ENCODE results near the gene NID1.
"Not testable (repeated sequence)": the region's sequence is repeated elsewhere in the genome, so short reads cannot be mapped to it uniquely, and the experiment has no call there.

Gene NID1

DNA sequence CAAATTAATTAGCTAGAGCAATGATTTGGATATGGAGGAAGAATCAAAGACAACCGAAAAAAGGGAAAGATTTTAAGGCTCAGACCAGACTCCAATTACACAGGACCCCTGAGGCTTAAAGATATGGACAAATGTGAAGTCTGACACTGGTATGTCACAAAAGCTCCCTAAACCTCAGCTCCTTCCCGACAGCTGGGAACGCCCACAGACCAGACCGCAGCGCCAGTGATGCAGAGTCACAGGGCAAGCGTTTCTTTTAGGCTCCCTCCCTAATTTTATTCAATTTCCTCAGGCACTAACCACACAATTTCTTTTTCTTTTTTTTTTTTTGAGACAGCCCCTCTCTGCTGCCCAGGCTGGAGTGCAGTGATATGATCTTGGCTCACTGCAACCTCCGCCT lies 40.2 kb downstream of the NID1 start:
- DNase-seq = no peak

DNA sequence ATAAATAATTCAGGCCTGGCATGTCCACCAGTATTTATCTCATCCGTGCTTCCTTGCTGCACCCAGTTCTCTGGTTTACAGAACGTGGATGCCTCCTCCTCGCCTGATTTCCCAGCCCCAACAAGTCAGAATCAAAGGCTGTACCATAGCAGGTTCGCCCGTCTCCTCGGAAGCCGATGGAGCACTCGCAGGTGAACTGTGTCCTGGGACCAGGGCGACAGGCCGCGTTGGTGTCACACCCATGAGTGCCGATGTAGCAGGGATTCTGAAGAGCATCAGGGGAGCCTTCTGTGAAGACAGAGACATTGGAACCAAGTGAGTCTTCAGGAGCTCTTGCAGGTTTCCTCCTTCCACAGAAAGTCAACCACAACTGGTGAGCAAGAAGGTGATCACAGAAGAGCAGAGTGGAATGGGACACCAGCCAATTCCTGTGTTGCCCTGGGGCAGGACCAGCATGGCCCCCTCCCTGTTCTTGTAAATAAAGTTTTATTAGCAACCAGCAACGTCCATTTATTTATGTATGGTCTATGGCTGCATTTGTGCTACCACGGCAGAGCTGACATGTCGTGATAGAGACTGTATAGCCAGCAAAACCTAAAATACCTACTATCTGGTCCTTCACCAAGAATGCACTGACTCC lies 40.8 kb downstream of the NID1 start:
- no peak for DNase-seq

DNA sequence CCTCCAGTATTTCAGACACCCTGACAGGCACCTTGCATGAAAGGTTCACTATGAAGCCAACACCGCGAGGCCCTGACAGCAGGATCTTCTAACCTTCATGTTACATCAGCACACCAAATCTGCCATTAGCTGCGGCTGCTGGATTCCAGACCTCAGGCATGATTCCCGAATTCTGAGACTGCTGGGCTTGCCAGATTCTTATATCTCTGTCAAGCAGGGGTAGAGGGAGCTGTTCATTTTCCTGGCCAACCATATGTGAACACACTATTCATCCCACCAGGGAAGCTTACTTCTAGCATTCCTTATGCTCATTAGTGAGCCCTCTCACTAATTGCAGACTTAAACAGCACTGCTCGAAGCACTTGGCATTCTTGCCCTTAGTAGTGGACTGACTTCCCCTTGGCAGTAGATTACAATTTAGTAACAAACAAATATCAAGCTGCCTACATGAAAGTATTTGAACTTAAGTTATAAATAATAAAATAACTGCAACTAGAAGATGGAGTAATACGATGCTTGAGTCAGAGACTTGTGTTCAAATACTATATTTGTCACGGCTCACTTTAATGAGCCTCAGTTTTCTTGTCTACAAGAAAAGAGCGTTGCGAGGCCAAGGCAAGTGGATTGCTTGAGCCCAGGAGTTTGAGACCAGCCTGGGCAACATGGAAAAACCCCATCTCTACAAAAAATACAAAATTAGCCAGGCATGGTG lies 43.3 kb downstream of the NID1 start:
- no peak for DNase-seq

DNA sequence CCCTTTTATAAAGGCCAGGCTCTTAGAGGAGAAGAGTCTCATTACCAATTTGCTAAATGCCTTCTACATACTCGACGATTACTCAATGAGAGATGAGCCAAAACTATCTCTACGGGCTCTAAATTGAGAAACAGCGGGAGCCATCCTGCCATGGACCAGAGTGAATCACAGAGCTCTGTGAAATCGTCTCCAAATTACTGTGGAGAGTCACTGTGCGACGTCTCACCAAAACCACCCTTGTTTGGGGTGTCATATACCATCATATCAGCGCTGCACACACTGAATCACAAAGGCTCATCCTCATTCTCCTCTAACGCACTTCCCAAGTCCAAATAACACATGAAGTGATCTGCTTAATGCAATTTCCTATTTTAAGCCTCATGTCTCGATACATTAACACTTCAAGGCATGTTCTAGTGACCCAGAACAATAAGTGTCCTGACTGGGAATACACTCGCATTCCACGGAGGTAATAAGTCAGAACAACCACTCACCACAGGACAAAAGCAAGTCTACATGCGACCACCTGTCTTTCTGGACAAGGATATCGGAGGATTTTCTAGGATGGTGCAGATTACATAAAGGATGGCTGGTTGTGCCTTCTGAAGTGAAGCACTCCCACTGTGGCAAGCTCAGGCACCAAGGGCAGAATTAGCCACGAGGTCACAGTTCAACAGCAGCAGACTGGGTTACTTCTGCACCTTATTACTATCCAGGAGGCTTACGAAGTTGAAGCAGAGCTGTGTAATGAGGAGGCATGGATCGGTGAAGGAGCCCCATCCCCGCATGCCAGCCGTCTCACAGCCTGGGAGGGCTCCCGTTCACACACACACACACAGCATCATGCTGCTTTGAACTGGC lies 44.3 kb downstream of the NID1 start:
- no peak for DNase-seq

DNA sequence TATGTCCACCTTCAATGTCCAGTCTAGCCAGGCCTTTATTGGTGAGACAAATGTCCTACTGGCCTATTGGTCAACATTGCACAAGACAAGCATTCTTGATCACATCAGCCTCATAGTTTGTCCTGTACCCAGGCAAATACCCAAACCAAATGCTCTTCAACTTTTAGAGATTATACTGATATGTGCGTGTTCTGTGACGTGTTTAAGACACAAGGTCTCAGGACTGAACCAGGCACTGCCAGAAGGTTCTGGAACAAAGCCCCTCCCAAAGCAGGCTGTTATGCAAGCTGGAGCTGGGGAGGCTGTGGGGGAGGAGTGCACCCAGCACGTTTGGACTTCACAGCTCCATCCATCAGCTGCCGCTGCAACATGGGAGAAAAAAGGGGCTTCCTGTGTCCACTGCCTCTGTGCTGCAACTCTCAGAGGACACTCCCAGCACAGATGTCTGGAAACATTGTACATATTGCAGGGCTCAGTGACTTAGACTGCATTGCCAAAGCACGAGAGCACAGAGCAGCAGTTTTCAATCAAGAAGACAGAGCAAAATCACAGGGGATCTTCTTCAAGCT lies 45.9 kb downstream of the NID1 start:
- no peak for DNase-seq

DNA sequence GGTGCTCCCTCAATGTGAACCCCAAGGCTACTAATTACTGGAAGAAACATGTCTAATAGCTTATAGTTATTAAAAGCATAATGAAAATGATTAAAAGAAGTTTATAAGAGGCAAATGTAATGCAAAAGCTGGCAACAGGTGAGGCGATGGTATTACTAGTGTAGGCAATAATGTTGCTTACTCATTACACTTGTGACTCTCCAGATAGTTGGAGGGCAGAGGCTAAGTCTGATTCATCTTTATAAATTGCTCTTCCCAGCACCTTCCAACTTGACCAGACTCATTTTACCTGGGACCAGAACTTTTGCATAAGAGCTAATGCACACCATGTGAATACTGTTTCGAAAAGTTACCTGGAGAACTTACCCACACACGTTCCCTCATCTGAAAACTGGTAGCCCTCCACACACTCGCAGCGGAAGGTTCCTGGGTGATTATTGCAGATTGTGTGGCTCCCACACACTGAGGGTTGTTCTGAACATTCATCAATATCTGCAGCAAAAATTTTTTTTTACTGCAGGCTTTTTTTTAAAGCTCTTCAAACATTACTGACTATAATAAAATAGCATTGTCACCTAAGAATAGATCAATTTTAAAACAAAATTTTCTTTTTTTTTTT lies 48.0 kb downstream of the NID1 start:
- DNase-seq = no peak

DNA sequence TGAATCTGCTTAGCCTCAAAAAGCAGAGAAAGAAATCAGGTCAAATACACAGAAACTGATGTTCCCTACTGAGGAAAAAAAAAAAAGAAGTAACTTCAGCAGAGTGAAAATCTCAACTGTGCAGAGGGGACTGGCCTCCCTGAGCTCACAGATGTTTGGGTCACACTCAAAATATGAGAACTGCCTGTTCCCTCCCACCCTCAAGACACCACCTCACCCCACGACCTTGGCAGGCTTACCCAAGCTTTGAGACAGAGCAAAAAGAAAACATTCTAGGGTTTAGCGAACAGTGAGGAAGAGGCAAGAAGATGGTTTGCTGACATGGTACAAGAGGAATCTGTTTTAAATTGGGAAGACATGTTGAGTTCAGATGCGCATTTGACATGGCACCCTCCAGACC lies 48.8 kb downstream of the NID1 start:
- DNase-seq = no peak

DNA sequence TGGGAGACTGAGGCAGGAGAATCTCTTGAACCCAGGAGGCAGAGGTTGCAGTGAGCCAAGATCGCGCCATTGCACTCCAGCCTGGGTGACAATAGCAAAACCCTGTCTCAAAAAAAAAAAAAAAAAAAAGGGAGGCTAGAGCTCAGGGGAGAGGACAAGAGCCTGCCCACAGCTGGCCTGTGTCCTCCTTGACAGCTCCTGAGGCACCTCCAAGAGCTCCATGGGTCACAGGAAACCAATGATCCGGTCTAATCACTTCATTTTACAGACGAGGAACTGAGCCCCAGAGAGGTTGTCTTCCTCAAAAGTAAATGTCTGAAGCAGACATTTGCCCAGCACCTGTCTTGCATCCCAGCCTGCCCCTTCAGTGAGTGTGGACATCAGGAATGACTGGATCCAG lies 49.4 kb downstream of the NID1 start:
- DNase-seq = no peak

DNA sequence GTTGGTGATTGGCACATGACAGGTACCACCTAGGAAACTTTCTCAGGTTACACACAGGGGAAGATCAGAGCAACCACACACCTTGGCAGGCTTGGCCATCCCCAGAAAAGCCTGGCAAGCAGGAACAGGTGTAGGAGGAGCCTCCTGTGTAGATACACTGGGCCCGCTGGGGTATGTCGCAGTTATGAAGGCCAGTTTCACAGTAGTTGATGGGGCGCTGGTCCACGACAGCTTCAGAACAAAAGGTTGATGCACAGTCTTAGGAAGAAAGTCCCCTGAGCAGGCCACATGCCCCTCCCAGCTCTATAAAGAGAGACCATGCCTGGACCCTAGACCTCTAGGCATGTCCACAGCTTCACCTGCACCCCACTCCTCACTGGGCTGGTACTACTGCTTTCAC lies 51.6 kb downstream of the NID1 start:
- no peak for DNase-seq

DNA sequence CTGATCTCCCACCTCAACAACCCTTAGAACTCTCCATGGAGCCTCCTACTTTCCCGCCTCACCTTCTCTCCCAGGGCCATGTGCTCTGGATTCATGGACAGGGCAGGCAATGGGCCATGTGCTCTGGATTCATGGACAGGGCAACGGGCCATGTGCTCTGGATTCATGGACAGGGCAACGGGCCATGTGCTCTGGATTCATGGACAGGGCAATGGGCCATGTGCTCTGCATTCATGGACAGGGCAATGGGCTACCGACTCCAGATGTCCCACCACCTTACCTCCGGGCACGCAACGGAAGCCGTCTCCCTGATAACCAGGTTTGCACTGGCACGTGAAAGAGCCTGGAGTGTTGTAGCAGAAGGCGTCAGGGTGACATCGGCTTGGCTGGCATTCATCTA lies 53.2 kb downstream of the NID1 start:
- DNase-seq = no peak

DNA sequence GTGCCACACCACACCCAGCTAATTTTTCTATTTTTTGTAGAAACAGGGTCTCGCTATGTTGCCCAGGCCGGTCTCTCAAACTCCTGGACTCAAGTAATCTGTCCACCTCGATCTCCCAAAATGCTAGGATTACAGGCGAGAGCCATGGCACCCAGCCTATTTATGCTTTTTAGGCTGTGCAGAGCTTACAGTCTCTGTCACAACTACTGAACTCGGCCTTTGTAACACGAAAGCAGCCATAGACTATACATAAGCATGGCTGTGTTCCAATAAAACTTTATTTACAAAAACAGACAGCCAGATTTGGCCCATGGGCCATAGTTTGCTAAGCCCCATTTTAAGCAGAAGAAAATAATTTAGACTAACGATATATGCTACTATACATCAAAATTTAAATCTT lies 54.4 kb downstream of the NID1 start:
- DNase-seq = no peak

DNA sequence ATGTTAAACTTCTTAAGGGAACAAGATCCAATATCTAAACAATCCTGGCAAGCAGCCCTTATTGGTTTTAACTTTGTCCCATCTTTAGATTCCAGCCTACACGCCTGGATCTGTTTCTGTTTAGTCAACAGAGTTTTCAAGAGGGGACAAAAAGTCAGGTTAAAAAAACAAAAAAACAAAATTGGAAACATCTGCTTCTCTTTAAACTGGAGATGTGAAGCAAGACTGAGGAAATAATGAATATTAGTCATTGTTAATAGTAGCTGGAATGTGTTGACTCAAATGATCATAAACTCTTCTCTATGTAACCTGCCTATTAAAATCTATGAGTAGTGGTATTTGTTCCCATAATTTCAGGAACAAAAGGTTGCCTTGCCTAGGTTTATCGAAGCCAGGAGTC lies 55.0 kb downstream of the NID1 start:
- DNase-seq = no peak

DNA sequence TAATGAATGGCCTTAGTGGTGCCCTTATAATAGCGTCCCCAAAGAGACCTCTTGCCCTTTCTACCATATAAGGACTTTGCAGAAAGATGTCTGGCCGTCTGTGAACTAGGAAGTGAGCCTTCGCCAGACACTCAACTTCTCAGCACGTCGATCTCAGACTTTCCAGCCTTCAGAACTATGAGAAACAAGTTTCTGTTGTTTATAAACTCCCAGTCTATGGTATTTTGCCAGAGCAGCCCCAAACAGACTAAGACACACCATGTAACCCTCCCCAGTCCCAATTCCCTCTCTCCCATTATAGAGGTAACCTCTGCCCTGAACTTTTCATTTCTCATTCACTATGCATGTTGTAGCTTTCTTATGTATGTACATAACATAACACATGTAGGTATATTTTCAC lies 55.7 kb downstream of the NID1 start:
- DNase-seq = no peak

DNA sequence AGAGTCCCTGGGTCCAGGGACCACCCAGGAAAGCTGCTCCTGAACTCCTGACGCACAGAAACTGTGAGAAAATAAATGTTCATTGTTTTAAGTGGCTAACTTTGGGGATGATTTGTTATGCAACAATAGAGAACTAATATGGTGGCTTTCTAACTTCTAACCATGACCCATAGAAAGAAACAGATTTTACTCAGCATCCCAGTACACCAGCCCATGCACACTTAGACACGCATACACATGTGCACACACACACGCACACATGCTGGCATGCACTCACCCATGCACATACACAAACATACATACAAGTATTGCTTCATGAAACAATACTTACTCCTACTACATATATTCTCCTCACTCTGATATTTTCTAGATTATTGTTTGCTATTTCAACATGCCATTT lies 57.1 kb downstream of the NID1 start:
- no peak for DNase-seq

DNA sequence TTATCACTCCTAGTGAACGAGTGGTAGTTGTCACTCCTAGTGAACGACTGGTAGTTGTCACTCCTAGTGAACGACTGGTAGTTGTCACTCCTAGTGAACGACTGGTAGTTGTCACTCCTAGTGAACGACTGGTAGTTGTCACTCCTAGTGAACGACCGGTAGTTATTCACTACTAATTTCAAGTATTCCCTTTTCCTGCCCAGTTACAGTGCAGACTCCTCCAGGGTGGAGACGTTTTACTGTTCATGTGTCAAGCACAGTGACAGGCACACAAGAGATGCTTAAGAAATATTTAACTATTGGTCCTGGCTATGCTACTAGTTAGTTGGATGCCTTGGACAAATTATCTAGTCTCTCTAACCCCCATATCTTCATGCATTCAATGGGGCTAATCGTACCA lies 61.8 kb downstream of the NID1 start:
- not testable (repeated sequence) for DNase-seq

DNA sequence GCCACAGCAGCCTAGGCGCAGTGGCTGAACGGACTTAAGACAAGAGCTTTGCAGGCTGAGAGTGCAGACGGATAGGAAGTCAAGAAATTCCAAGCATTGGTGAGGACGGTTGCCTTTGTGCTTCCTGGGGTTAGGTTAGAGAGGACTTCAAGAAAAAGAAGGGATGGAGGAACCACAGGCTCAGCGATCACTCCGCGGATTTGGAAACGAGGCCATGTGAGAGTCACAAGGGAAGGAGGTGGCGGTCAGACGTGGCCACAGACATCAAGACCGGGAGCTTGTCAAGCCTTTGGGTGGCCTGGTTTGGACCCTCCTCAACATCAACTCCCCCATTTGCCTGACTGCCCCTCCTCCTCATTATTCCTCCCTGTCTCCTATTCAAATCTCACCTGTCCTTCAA lies 62.3 kb downstream of the NID1 start:
- no peak for DNase-seq

DNA sequence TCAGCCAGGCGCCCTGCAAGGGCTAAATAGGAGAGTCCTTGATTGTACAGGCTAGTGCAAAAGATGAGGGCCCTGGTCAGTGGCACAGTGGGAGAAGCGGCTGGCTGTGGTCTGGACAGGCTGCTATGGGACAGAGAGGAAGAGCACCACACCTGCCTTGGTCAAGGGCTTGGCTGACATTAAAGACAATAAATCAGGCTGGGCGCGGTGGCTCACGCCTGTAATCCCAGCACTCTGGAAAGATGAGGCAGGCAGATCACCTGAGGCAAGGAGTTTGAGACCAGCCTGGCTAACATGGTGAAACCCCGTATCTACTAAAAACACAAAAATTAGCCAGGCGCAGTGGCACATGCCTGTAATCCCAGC lies 62.9 kb downstream of the NID1 start:
- no peak for DNase-seq

DNA sequence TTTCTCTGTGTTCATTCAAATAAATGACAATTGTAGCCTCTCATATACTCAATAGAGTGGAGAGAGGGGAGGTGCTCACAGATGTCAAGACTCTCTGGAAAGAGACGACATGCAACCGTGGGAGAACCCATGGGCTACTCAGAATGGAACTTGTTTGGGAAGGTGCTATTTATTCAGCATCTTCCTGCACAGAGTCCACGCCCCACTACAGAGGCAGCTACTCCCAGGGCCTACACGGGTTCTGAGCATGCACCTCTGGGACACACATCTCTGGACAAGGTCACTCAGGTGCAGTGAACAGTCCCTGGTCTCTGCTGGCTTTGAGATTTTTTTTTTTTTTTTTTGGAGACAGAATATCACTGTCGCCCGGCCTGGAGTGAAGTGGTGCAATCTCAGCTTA lies 64.1 kb downstream of the NID1 start:
- DNase-seq = no peak

DNA sequence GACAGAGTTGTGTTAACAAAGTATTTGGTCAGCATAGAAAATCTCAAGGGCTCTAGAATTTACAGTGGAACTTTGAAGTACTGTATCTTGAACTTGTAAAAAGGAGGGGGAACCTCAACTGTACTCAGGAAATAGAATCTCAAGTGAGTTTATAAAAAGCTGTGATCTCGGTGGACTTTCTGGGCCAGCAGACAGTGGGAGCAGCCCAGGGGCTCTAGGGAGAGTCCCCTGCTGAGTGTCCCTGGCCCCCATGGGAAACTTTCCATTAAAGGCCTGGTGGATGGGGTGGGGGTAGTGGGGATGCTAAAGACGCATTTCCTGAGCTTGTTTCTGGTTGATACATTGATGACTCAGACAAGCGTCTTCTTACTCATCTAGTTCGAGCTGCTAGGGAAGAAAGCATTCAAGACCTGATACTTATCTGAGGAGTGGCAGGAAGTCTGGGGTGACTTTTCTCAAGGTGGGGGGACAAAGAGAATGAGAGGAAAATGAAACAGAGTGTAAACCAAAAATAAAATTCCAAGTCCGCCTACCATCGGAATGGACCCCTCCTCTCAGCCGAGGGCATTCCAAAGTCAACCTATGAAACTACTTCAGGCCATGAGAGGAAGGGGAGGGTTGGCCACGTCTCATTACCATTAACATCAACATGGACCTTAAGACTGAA lies 65.5 kb downstream of the NID1 start:
- peak; percentile 22 to 36 for DNase-seq

DNA sequence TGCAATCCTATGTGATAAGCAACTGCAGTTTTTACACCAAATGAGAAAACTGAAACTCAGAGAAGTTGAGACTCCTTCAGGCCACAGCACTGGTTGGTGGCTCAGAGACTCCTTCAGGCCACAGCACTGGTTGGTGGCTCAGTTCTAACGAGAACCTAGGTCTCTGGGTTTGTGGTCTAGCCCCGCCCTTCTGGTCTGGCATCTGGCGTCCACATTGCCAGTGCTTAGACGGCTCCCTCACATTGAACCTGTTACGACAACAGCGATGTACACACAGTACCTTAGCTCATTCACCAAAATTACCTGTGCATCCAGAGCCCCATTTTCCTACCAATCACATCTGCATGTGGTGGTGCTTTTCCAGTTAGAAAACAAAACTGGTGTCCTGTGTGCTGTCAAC lies 66.1 kb downstream of the NID1 start:
- DNase-seq = no peak

DNA sequence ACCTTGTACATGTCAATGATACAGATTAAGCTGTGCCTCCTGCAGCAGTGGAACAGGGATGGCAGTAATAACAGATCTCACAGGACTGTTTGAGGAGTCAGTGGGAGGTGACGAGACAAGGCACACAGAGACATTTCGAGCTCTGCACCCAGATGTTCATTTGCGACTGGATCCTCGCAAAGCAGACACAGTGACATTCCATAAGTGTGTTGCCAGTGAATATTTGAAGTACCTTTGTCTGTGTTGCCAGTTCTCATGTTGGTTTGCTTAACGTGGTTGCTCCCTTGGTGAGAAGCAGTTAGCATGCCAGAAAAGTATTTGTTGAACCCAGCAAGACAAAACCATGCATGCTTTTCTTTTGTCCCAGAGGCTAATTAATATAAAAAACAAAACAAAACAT lies 67.0 kb downstream of the NID1 start:
- no peak for DNase-seq

DNA sequence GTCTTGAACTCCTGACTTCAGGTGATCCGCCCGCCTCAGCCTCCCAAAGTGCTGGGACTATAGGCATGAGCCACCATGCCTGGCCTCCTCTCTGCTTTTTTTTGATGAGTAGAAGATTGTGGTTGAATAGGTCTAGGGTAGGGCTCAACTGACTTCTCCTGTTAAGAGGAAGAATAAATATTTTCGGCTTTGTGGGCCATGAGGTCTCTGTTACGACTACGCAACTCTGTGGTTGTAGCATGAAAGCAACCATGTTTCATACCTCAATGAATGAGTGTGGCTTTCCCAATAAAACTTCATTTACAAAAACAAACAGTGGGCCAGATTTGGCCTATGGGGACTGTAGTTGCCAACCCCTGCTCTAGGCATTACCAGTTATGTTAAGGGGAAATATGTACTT lies 67.8 kb downstream of the NID1 start:
- DNase-seq = no peak
